Panc1 (cell line): ENCODE measurements around the gene IL17RE.

Source experiments
- POLR2AphosphoS5 ChIP-seq: IDR thresholded peaks from 2 replicates; pipeline ENCODE4 v1.6.1; 2012; ENCODE audit warnings: mild to moderate bottlenecking, low read depth, low read length, moderate library complexity
- SIN3A ChIP-seq: IDR thresholded peaks from 2 replicates; pipeline ENCODE4 v1.6.1; 2012; ENCODE audit warnings: low read depth, mild to moderate bottlenecking, low read length, moderate library complexity, borderline replicate concordance; ENCODE audit not compliant: insufficient read depth
- TCF7L2 ChIP-seq: IDR thresholded peaks from 2 replicates; pipeline ENCODE4 v1.6.1; 2011; ENCODE audit warnings: mild to moderate bottlenecking, low read depth, low read length, inconsistent platforms
- TF ChIP-seq, protein P1 (sequence below): fragments of 450-650 bp; IDR thresholded peaks from 2 replicates; pipeline ENCODE4 v1.5.1; 2017; ENCODE audit warnings: mild to moderate bottlenecking
- TF ChIP-seq, protein P2 (sequence below), 2 experiments: IDR thresholded peaks; 2 replicates each; pipeline ENCODE4 v1.6.1; 2011 to 2012; ENCODE audit warnings: low read depth in 2 of 2, control low read depth in 1 of 2, low read length in 1 of 2, mild to moderate bottlenecking in 1 of 2, moderate library complexity in 1 of 2; ENCODE audit not compliant: insufficient read depth in 1 of 2

DNA sequence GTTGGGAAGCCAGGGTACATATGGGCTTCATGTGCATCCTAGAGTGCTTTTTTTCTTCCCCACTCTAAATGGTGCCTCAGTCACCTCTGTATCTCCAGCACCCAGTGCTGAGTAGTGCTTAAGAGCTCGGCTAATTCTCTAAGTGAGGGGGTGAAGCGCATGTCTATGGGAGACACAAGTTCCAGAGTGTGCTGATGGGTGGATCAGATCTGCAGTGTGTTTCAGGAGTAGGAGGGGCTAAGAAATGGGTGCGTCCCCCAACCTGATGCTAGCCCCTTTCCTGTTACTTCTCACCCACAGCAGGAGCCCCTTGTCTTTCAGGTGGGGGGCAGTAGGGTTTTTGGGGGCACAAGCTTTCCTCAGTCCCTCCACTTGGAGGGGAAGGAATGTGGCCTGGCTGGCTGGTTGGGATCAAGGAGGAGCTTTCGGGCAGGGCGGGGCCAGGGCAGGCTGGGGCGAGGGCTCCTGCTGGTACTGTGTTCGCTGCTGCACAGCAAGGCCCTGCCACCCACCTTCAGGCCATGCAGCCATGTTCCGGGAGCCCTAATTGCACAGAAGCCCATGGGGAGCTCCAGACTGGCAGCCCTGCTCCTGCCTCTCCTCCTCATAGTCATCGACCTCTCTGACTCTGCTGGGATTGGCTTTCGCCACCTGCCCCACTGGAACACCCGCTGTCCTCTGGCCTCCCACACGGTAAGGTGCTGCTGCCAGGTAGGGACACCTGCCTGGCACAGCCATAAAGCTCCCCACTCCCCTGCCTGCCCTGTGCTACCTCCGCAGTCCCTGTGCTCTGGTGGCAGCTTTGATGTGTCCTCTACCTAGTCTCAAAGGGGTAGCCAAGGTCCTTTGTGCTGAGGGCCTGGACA, at the start of gene IL17RE:
- TF ChIP-seq, protein P1, sequence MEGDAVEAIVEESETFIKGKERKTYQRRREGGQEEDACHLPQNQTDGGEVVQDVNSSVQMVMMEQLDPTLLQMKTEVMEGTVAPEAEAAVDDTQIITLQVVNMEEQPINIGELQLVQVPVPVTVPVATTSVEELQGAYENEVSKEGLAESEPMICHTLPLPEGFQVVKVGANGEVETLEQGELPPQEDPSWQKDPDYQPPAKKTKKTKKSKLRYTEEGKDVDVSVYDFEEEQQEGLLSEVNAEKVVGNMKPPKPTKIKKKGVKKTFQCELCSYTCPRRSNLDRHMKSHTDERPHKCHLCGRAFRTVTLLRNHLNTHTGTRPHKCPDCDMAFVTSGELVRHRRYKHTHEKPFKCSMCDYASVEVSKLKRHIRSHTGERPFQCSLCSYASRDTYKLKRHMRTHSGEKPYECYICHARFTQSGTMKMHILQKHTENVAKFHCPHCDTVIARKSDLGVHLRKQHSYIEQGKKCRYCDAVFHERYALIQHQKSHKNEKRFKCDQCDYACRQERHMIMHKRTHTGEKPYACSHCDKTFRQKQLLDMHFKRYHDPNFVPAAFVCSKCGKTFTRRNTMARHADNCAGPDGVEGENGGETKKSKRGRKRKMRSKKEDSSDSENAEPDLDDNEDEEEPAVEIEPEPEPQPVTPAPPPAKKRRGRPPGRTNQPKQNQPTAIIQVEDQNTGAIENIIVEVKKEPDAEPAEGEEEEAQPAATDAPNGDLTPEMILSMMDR = no peak
- TF ChIP-seq POLR2AphosphoS5 (no peak), TCF7L2 (no peak), SIN3A (no peak)
- TF ChIP-seq, protein P2, sequence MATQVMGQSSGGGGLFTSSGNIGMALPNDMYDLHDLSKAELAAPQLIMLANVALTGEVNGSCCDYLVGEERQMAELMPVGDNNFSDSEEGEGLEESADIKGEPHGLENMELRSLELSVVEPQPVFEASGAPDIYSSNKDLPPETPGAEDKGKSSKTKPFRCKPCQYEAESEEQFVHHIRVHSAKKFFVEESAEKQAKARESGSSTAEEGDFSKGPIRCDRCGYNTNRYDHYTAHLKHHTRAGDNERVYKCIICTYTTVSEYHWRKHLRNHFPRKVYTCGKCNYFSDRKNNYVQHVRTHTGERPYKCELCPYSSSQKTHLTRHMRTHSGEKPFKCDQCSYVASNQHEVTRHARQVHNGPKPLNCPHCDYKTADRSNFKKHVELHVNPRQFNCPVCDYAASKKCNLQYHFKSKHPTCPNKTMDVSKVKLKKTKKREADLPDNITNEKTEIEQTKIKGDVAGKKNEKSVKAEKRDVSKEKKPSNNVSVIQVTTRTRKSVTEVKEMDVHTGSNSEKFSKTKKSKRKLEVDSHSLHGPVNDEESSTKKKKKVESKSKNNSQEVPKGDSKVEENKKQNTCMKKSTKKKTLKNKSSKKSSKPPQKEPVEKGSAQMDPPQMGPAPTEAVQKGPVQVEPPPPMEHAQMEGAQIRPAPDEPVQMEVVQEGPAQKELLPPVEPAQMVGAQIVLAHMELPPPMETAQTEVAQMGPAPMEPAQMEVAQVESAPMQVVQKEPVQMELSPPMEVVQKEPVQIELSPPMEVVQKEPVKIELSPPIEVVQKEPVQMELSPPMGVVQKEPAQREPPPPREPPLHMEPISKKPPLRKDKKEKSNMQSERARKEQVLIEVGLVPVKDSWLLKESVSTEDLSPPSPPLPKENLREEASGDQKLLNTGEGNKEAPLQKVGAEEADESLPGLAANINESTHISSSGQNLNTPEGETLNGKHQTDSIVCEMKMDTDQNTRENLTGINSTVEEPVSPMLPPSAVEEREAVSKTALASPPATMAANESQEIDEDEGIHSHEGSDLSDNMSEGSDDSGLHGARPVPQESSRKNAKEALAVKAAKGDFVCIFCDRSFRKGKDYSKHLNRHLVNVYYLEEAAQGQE (IDR thresholded peaks at IDR 0.05; ENCODE audit: insufficient read depth in 1 of 2, low read depth in 2 of 2, low read length in 1 of 2) = no peak
